Stimulated activated naive B cell treated with anti-CD40 and anti-IgM and Interleukin-4, amounts not matched to agents 10 μg/mL and 1 μg/mL and 100 μg/mL, for 72 hours (primary cell): ENCODE data around the gene NUMB.

Source experiments
- ATAC-seq, 2 donors: fragments of 150-1000 bp; cut with Tn5 transposase; replicated peaks; 2 replicates each; pipeline ENCODE4 v1.10.0; 2021; ENCODE audit warnings: moderate library complexity in 1 of 2
- DNase-seq: peaks from one replicate; pipeline ENCODE4 v3.0.0; 2021
- H3K27ac Mint-ChIP-seq: one replicate; pipeline ENCODE4 v1.8.0; 2022; ENCODE audit warnings: mild to moderate bottlenecking, mixed read lengths
- H3K27me3 Mint-ChIP-seq, 2 donors: one replicate each; pipeline ENCODE4 v1.8.0; 2022; ENCODE audit warnings: mixed read lengths in 2 of 2
- H3K36me3 Mint-ChIP-seq, 2 donors: one replicate each; pipeline ENCODE4 v1.8.0; 2022; ENCODE audit warnings: mixed read lengths in 2 of 2, mild to moderate bottlenecking in 1 of 2
- H3K4me1 Mint-ChIP-seq, 2 donors: one replicate each; pipeline ENCODE4 v1.8.0; 2022; ENCODE audit warnings: mixed read lengths in 2 of 2, mild to moderate bottlenecking in 1 of 2
- H3K4me3 Mint-ChIP-seq, 2 donors: one replicate each; pipeline ENCODE4 v1.8.0; 2022; ENCODE audit warnings: mild to moderate bottlenecking in 2 of 2, mixed read lengths in 2 of 2, moderate library complexity in 1 of 2
- H3K9me3 Mint-ChIP-seq, 2 donors: one replicate each; pipeline ENCODE4 v1.8.0; 2022; ENCODE audit warnings: mixed read lengths in 2 of 2, mild to moderate bottlenecking in 1 of 2

NUMB gene

GRCh38 chr14:73472185-73473114, 14.1 kb upstream of the NUMB start:
- H3K9me3 Mint-ChIP-seq: no peaks in the 10 kb centered on the region
- peak; percentile 89 to 93 for ATAC-seq
- H3K4me1 Mint-ChIP-seq: peaks cover under 1 to 14% of the 10 kb centered on the region in 2 donors
- no peak overlapping the region for H3K4me3 Mint-ChIP-seq
- no peaks in the 10 kb centered on the region for H3K36me3 Mint-ChIP-seq
- no peak overlapping the region for H3K27ac Mint-ChIP-seq
- DNase-seq: no peak
- no peaks in the 10 kb centered on the region for H3K27me3 Mint-ChIP-seq

DNA sequence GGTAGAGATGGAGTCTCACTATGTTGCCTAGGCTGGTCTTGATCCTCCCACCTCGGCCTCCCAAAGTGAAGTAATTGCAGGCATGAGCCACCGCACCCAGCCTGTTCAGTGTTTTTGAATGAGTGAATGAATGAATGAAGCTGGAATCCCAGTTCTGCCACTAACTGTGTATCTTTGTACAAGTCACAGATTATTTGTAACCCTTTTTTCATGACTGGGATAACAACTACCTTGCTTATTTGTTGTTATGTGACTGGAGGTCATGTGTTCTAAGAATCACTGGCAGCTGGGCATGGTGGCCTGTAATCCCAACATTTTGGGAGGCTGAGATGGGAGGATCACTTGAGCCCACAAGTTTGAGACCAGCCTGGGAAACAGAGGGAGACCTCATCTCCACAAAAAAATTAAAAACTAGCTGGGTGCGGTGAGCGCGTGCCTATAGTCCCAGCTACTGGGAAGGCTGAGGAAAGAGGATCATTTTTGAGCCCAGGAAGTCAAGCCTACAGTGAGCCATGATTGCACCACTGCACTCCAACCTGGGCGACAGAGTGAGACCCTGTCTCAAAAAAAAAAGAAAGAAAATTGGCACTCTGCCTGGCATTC, 13.3 kb upstream of the NUMB start:
- Mint-ChIP-seq H3K36me3 (no peaks in the 10 kb centered on the region), H3K27ac (no peak overlapping the region), H3K4me1 (peaks cover 3 to 22% of the 10 kb centered on the region in 2 donors), H3K4me3 (no peak overlapping the region), H3K27me3 (no peaks in the 10 kb centered on the region), H3K9me3 (no peaks in the 10 kb centered on the region)
- ATAC-seq: no peak
- DNase-seq: no peak

GRCh38 chr14:73468828-73469375, 10.6 kb upstream of the NUMB start:
- no peaks in the 10 kb centered on the region for H3K36me3 Mint-ChIP-seq
- no peak overlapping the region for H3K27ac Mint-ChIP-seq
- no peaks in the 10 kb centered on the region for H3K9me3 Mint-ChIP-seq
- no peaks in the 10 kb centered on the region for H3K27me3 Mint-ChIP-seq
- peaks cover 20 to 48% of the 10 kb centered on the region in 2 donors for H3K4me1 Mint-ChIP-seq
- ATAC-seq (no peak), DNase-seq (no peak)
- no peak overlapping the region for H3K4me3 Mint-ChIP-seq

GRCh38 chr14:73467800-73468199, 9.5 kb upstream of the NUMB start:
- no peak overlapping the region for H3K4me3 Mint-ChIP-seq
- H3K36me3 Mint-ChIP-seq: no peaks in the 10 kb centered on the region
- no peak for ATAC-seq
- H3K27ac Mint-ChIP-seq: no peak overlapping the region
- no peaks in the 10 kb centered on the region for H3K9me3 Mint-ChIP-seq
- no peak for DNase-seq
- peaks cover 24 to 56% of the 10 kb centered on the region in 2 donors for H3K4me1 Mint-ChIP-seq
- H3K27me3 Mint-ChIP-seq: no peaks in the 10 kb centered on the region

GRCh38 chr14:73467377-73467776, 9.0 kb upstream of the NUMB start:
- no peak for DNase-seq
- H3K27me3 Mint-ChIP-seq: no peaks in the 10 kb centered on the region
- H3K4me3 Mint-ChIP-seq: no peak overlapping the region
- H3K9me3 Mint-ChIP-seq: no peaks in the 10 kb centered on the region
- H3K4me1 Mint-ChIP-seq: peaks cover 24 to 58% of the 10 kb centered on the region in 2 donors
- no peak for ATAC-seq
- no peaks in the 10 kb centered on the region for H3K36me3 Mint-ChIP-seq
- H3K27ac Mint-ChIP-seq: no peak overlapping the region

GRCh38 chr14:73466861-73467260, 8.5 kb upstream of the NUMB start:
- Mint-ChIP-seq H3K4me1 (peaks cover 25 to 59% of the 10 kb centered on the region in 2 donors), H3K9me3 (no peaks in the 10 kb centered on the region), H3K27ac (no peak overlapping the region), H3K4me3 (no peak overlapping the region), H3K36me3 (no peaks in the 10 kb centered on the region), H3K27me3 (no peaks in the 10 kb centered on the region)
- ATAC-seq (no peak), DNase-seq (no peak)

- peak in 1 of 2 donors; percentile 33 for ATAC-seq
- H3K4me1 Mint-ChIP-seq: peaks cover 27 to 59% of the 10 kb centered on the region in 2 donors
- H3K27ac Mint-ChIP-seq: no peak overlapping the region
- no peaks in the 10 kb centered on the region for H3K27me3 Mint-ChIP-seq
- H3K4me3 Mint-ChIP-seq: peak overlapping the region; percentile 20 to 37
- no peak for DNase-seq
- no peaks in the 10 kb centered on the region for H3K9me3 Mint-ChIP-seq
- H3K36me3 Mint-ChIP-seq: no peaks in the 10 kb centered on the region
Observed at GRCh38 chr14:73465823-73466532, 7.6 kb upstream of the NUMB start.

- no peaks in the 10 kb centered on the region for H3K27me3 Mint-ChIP-seq
- ATAC-seq (no peak), DNase-seq (no peak)
- peaks cover 34 to 76% of the 10 kb centered on the region in 2 donors for H3K4me1 Mint-ChIP-seq
- H3K27ac Mint-ChIP-seq: no peak overlapping the region
- no peak overlapping the region for H3K4me3 Mint-ChIP-seq
- peaks cover 0 to 2% of the 10 kb centered on the region in 2 donors for H3K36me3 Mint-ChIP-seq
- H3K9me3 Mint-ChIP-seq: no peaks in the 10 kb centered on the region
Observed at GRCh38 chr14:73463411-73463810, 5.1 kb upstream of the NUMB start.

DNA sequence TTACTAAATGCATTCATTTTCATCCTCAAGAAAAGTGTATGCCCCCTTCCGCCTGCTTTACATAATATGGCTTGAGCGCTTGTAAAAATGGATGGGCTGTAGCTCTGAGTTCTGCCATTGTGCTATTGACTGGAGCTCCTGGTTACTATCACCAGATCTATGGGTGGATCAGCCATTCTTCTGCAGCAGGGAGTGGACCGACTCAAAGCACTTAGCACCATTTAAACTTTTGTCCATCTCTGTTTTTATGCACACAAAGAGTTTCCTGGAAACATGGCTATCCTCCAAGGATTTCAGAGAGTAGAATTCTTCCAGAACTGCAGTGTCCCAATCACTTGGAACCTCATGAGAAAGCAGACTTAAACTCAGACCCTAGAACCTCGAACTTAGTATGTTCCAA, 4.5 kb upstream of the NUMB start:
- H3K9me3 Mint-ChIP-seq: no peaks in the 10 kb centered on the region
- no peak for DNase-seq
- H3K36me3 Mint-ChIP-seq: peaks cover 2 to 4% of the 10 kb centered on the region in 2 donors
- peaks cover 35 to 74% of the 10 kb centered on the region in 2 donors for H3K4me1 Mint-ChIP-seq
- H3K27ac Mint-ChIP-seq: no peak overlapping the region
- no peak for ATAC-seq
- no peak overlapping the region for H3K4me3 Mint-ChIP-seq
- H3K27me3 Mint-ChIP-seq: no peaks in the 10 kb centered on the region

GRCh38 chr14:73462048-73462715, 3.8 kb upstream of the NUMB start:
- DNase-seq: no peak
- H3K27ac Mint-ChIP-seq: no peak overlapping the region
- H3K27me3 Mint-ChIP-seq: no peaks in the 10 kb centered on the region
- peaks cover 37 to 72% of the 10 kb centered on the region in 2 donors for H3K4me1 Mint-ChIP-seq
- H3K36me3 Mint-ChIP-seq: peaks cover 2 to 4% of the 10 kb centered on the region in 2 donors
- ATAC-seq: no peak
- H3K9me3 Mint-ChIP-seq: no peaks in the 10 kb centered on the region
- no peak overlapping the region for H3K4me3 Mint-ChIP-seq

- no peaks in the 10 kb centered on the region for H3K27me3 Mint-ChIP-seq
- H3K27ac Mint-ChIP-seq: no peak overlapping the region
- no peak overlapping the region for H3K4me3 Mint-ChIP-seq
- H3K9me3 Mint-ChIP-seq: no peaks in the 10 kb centered on the region
- peaks cover 40 to 72% of the 10 kb centered on the region in 2 donors for H3K4me1 Mint-ChIP-seq
- H3K36me3 Mint-ChIP-seq: peaks cover 2 to 4% of the 10 kb centered on the region in 2 donors
- ATAC-seq (no peak), DNase-seq (no peak)
Observed at GRCh38 chr14:73461478-73462047, 3.2 kb upstream of the NUMB start.

- Mint-ChIP-seq H3K27ac (no peak overlapping the region), H3K4me1 (peaks cover 34 to 67% of the 10 kb centered on the region in 2 donors), H3K4me3 (peak overlapping the region in 1 of 2 donors; percentile 43), H3K27me3 (no peaks in the 10 kb centered on the region), H3K36me3 (peaks cover 2 to 4% of the 10 kb centered on the region in 2 donors), H3K9me3 (no peaks in the 10 kb centered on the region)
- DNase-seq (no peak), ATAC-seq (no peak)
Observed at GRCh38 chr14:73460691-73461127, 2.4 kb upstream of the NUMB start.

- Mint-ChIP-seq H3K27me3 (no peaks in the 10 kb centered on the region), H3K4me3 (peak overlapping the region in 1 of 2 donors; percentile 72), H3K9me3 (no peaks in the 10 kb centered on the region), H3K4me1 (peaks cover 29 to 67% of the 10 kb centered on the region in 2 donors), H3K36me3 (peaks cover 2 to 4% of the 10 kb centered on the region in 2 donors), H3K27ac (peak overlapping the region; percentile 80)
- DNase-seq: no peak
- no peak for ATAC-seq
Observed at GRCh38 chr14:73459959-73460358, 1.6 kb upstream of the NUMB start.
